GM20000 (cell line): ENCODE measurements around the gene RAB3B.
A peak's percentile ranks its signal among the peaks of the same experiment; 100 is the strongest.
"Not testable (repeated sequence)": the region's sequence is repeated elsewhere in the genome, so short reads cannot be mapped to it uniquely, and the experiment has no call there.

Experiments used
- DNase-seq: peaks from one replicate; pipeline ENCODE4 v3.0.0; 2012; ENCODE audit warnings: low spot score
- CTCF ChIP-seq: IDR thresholded peaks from 2 replicates; pipeline ENCODE4 v1.5.1; 2012; ENCODE audit warnings: mild to moderate bottlenecking, control low read depth; ENCODE audit errors: extremely low read depth, missing control alignments

RAB3B gene

GRCh38 chr1:51898090-51898734, 92.3 kb downstream of the RAB3B start:
- TF ChIP-seq CTCF = no peak
- DNase-seq = no peak

GRCh38 chr1:51897699-51898031, 92.8 kb downstream of the RAB3B start:
- TF ChIP-seq CTCF = no peak
- no peak for DNase-seq

GRCh38 chr1:51894748-51895147, 95.8 kb downstream of the RAB3B start:
- not testable (repeated sequence) for DNase-seq

- no peak for TF ChIP-seq CTCF
- peak; percentile 93 for DNase-seq
Measured at GRCh38 chr1:51878616-51879336, 111.7 kb downstream of the RAB3B start, which contains the start of gene NRDC. Gene NRDC (minus strand): TSS chr1:51878727. CDS start chr1:51878615, 112 bp downstream.

GRCh38 chr1:51878308-51878615, 112.2 kb downstream of the RAB3B start:
- no peak for DNase-seq
- no peak for TF ChIP-seq CTCF

- DNase-seq = no peak
Measured at GRCh38 chr1:51877434-51878307, 112.8 kb downstream of the RAB3B start.

GRCh38 chr1:51875836-51876235, 114.7 kb downstream of the RAB3B start:
- TF ChIP-seq CTCF = no peak
- DNase-seq = no peak

More at GRCh38 chr1:51877434-51878307, 112.8 kb downstream of the RAB3B start:
- TF ChIP-seq CTCF = no peak
